HG02571 (cell line): Measurements from ENCODE around the gene PARP1.
"Not testable (repeated sequence)": the region's sequence is repeated elsewhere in the genome, so short reads cannot be mapped to it uniquely, and the experiment has no call there.

Experiments
- ATAC-seq: cut with Tn5 transposase; IDR thresholded peaks from one replicate; pipeline ENCODE4 v1.9.1; 2021; ENCODE audit warnings: mild to moderate bottlenecking, moderate library complexity; ENCODE audit not compliant: unreplicated experiment

PARP1 gene

GRCh38 chr1:226429858-226430715, 22.2 kb upstream of the PARP1 start:
- ATAC-seq: no peak

GRCh38 chr1:226428791-226429461, 21.0 kb upstream of the PARP1 start:
- ATAC-seq: no peak

- ATAC-seq: no peak
These were observed 20.5 kb upstream of the PARP1 start for GRCh38 chr1:226428348-226428747.

- ATAC-seq: no peak
These were observed 19.2 kb upstream of the PARP1 start for GRCh38 chr1:226427131-226427530.

GRCh38 chr1:226426395-226426794, 18.5 kb upstream of the PARP1 start:
- ATAC-seq: not testable (repeated sequence)

- no peak for ATAC-seq
These were observed 17.6 kb upstream of the PARP1 start for GRCh38 chr1:226425431-226426031.

GRCh38 chr1:226425004-226425378, 17.1 kb upstream of the PARP1 start:
- no peak for ATAC-seq

GRCh38 chr1:226424221-226425003, 16.5 kb upstream of the PARP1 start:
- ATAC-seq: no peak

- no peak for ATAC-seq
These were observed 14.6 kb upstream of the PARP1 start for GRCh38 chr1:226422478-226422877.

- no peak for ATAC-seq
These were observed 13.0 kb upstream of the PARP1 start for GRCh38 chr1:226420897-226421296.

GRCh38 chr1:226420328-226420727, 12.4 kb upstream of the PARP1 start:
- ATAC-seq: no peak

- no peak for ATAC-seq
These were observed 11.6 kb upstream of the PARP1 start for GRCh38 chr1:226419284-226420029.

GRCh38 chr1:226417830-226418546, 10.1 kb upstream of the PARP1 start:
- no peak for ATAC-seq

- no peak for ATAC-seq
These were observed 9.5 kb upstream of the PARP1 start for GRCh38 chr1:226417350-226417749.

GRCh38 chr1:226414098-226414698, 6.3 kb upstream of the PARP1 start:
- ATAC-seq: no peak

- ATAC-seq: no peak
These were observed 3.7 kb upstream of the PARP1 start for GRCh38 chr1:226411619-226412018.

GRCh38 chr1:226410958-226411357, 3.1 kb upstream of the PARP1 start:
- ATAC-seq: no peak

- ATAC-seq: no peak
These were observed 1.5 kb upstream of the PARP1 start for GRCh38 chr1:226409392-226409791.
